ENCODE measurements around the gene SUSD1.

SUSD1 gene

GRCh38 chr9:112041536-112042243, 133.4 kb downstream of the SUSD1 start:
- DNase-seq (ENCODE audit: low read depth): no peak

GRCh38 chr9:112041199-112041535, 133.9 kb downstream of the SUSD1 start:
- DNase-seq (ENCODE audit: low read depth): no peak

DNA sequence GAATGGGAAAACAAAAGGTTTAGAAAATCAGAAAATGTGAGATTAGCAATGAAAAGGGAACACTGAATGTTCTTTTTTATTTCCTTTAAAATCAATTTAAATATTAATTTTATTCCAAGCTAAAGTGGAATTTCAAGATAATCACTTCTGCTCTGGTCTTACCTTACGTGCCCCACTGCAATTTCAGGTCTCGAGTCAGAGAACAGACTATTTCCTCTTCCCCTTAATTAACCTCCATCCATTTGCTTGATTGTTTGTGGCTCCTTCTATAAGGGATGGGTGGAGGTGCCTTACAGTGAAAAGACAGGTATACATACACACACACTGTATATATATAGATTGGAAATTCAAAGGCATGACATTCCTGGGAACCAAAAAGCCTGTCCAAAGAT, 137.1 kb downstream of the SUSD1 start:
- DNase-seq (ENCODE audit: low read depth): no peak

- DNase-seq (ENCODE audit: low read depth): peak; percentile 46
Observed at GRCh38 chr9:112037281-112038016, 137.6 kb downstream of the SUSD1 start.

- DNase-seq (ENCODE audit: low read depth): no peak
Observed at GRCh38 chr9:112035166-112035826, 139.8 kb downstream of the SUSD1 start.

DNA sequence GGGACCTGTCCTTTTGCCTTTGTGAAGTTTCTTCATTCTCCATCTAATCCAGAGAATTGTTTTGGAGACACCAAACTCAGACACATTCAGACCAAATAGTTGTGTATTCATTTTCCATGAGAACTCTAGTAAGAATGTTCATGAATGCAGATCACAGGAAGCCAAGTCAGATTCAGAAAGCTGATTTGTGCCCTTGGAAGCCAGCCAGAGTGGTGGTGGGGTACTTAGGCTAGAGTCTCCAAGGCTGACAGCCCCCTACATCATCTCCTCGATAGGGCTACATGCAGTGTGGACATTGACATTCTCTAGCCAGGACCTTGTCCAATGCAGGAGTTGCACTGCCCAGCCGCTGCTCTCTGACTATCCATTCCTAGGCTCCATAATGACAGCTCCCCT, 140.9 kb downstream of the SUSD1 start:
- DNase-seq (ENCODE audit: low read depth): no peak

DNA sequence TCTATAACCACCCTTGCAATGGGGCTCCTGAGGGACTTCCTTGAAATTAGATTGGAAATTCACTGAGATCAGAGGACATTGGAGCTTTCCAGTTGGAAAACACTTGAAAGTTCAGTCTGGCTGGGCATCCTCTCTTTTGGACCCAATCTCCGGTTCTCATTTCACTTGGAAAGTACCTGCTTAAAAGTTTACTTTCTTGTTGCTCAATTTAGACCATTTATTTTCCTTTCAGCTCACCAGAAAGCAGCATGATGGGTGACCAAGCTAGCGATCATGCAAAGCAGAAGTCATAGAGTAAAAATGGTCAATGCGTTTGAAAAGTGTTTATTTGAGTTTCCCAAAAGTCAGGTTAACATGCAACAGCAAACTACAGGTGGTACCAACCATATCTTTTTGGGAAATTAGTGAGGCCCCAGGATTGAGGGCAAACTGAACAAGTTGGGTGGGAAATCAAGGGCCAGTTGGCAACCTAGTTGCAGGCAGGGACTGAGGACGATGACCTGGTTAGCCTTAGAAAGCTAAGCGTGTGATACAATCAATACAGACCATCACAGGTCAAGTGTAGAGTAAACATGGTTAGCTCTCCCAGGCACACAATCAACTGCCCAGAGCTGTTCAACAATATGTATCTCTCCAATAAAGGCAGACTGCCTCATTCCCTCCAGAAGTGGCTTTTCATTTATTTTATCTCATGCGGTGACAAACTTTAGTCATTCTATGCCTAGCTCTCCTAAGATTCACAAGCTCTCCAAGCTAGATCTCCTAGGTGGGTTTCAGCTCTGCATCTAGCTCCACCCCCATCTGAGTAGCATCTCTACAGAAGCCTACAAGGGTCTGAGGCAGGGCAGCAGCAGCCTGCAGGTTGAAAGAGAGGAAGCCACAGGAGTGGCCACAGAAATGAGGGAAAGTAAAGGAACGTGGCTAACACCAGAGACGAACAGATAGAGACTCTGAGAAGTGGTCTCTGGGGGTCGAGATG, 141.6 kb downstream of the SUSD1 start:
- DNase-seq (ENCODE audit: low read depth): no peak

- DNase-seq (ENCODE audit: low read depth): no peak
Observed at GRCh38 chr9:112032743-112033142, 142.4 kb downstream of the SUSD1 start.

GRCh38 chr9:112032009-112032408, 143.1 kb downstream of the SUSD1 start:
- no peak for DNase-seq (ENCODE audit: low read depth)

GRCh38 chr9:112031400-112031799, 143.7 kb downstream of the SUSD1 start:
- no peak for DNase-seq (ENCODE audit: low read depth)

- no peak for DNase-seq (ENCODE audit: low read depth)
Observed at GRCh38 chr9:112029921-112030444, 145.1 kb downstream of the SUSD1 start.

GRCh38 chr9:112028242-112029221, 146.6 kb downstream of the SUSD1 start:
- DNase-seq (ENCODE audit: low read depth): no peak

GRCh38 chr9:112025850-112026249, 149.2 kb downstream of the SUSD1 start:
- DNase-seq (ENCODE audit: low read depth): no peak

- no peak for DNase-seq (ENCODE audit: low read depth)
Observed at GRCh38 chr9:112021742-112022141, 153.4 kb downstream of the SUSD1 start.

DNA sequence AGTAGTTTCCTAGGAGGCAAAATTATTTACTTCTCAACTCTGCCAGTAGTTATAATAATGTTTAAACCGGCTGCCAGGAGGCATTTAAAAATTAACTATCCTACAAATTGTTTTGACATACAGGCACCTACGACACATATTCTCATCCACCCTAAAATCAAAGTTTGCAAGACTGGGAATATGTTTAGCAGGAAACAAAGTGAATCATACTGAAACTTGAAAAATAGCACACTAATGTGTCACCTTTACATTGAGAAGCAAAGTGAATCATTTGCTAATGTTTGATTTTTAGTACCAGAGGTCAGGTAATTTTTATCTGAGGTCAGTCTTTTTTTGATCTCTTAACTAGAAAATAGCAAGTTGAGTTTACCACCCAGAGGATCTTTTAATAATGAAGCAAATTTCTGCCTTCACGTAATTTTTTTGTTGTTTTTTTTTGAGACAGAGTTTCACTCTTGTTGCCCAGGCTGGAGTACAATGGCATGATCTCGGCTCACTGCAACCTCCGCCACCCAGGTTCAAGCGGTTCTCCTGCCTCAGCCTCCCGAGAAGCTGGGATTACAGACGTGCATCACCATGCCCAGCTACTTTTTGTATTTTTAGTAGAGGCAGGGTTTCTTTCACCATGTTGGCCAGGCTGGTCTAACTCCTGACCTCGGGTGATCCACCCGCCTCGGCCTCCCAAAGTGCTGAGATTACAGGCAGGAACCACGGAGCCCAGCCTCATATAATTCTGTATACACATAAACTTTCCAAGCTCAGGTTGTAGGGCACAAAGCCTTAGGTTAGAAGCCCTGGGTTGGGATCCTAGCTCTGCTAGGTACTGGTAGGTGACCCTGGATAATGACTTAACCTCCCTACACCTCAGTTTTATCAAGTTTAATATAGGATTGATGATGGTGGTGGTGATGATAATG, 154.2 kb downstream of the SUSD1 start:
- DNase-seq (ENCODE audit: low read depth): no peak

DNA sequence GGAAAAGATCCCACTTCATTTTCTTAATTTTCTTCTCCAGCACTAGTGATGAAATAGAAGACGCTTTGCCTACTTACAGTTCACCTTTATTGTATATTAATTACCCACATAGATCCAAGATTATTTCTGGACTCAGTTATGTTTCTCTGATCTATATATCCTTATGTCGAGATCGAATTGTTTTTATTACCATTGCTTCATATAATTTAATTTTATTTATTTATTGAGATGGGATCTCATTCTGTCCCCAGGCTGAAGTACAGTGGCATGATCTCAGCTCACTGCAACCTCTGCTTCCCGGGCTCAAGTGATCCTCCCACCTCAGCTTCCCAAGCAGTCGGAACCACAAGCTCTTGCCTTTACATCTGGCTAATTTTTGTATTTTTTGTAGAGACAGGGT, 157.2 kb downstream of the SUSD1 start:
- no peak for DNase-seq (ENCODE audit: low read depth)

DNA sequence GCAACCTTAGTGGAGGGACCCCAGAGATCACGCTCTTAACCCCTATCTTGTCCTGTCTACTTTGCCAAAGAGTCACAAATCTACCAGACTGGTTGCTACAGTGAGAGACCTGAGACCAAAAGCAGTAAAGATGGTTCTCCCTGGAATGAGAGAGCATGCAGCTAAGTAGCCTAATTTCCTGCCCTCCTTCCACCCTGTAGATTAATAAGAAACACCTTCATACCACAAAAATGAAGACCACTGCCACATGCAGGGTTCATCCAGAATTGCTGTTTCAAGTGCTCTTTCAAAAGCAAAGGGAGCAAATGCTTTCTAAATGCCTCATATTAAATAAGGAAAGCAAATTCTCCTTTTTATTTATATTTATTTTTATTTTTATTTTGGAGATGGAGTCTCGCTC, 159.4 kb downstream of the SUSD1 start:
- no peak for DNase-seq (ENCODE audit: low read depth)

GRCh38 chr9:112015149-112015548, 159.9 kb downstream of the SUSD1 start:
- DNase-seq (ENCODE audit: low read depth): no peak

DNA sequence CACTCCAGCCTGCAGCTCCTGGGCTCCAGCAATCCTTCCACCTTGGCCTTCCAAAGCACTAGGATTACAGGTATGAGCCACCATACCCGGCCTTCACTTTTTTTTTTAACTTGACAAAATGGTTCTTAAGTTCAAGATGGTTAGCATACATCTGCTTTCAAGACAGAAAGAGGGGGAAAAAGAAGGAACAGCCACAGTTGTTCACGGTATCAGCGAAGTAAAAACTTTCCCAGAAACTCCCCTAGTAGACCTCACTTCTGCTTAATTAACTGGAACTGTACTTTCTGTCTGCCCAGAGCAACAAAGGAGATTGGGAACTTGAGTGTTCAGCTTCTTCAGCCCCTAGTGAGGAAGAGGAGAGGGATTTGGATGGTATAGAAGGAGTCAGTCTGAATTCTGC, 161.8 kb downstream of the SUSD1 start:
- DNase-seq (ENCODE audit: low read depth): no peak
